ENCODE data around the gene DES. TPM values are rescaled to one million over a fixed set of nuclear protein-coding genes. Genes with fewer than 3 reads are reported as not detected.
A peak's percentile ranks its signal among the peaks of the same experiment; 100 is the strongest.

DES gene
- total and polyA plus RNA-seq, 2 of the 13 experiments (the other 11 are each of a cell fraction or from before 2014, with no cell fraction given), result not detected

DNA sequence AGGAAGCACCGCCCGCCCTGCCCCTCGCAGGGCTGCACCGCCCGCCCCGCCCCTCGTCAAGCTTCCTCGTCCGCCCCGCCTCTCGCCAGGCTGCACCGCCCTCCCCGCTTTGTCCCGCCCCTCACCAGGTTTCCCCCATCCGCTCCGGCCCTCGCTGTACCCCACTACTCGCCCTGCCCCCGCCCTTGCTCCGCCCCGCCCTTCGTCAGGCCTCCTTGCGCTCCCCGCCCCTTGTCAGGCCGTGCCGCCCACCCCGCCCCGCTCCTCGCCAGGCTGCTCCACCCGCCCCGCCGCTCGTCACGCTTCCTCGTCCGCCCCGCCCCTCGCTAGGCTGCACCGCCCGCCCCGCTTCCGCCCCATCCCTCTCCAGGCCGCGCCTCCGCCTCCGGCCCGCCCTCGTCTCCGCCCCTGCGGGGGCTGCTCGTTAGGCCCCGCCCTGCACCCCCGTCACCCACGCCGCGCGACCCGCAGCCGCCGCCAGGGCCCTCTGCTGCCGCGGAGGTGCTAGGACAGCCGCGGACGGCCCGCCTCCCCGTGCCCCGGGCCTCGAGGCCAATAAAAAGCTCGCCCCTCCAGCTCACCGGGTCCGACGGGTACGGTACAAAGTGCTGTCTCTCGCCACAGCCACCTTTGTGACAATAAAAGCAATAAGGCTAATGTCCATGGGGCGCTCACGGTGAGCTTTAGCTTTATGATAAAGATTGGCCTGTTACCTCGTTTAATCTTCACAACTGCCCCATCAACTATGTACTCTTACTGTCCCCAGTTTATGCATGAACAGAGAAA lies 29.9 kb upstream of the DES start (continued):
- TF ChIP-seq, protein P1, sequence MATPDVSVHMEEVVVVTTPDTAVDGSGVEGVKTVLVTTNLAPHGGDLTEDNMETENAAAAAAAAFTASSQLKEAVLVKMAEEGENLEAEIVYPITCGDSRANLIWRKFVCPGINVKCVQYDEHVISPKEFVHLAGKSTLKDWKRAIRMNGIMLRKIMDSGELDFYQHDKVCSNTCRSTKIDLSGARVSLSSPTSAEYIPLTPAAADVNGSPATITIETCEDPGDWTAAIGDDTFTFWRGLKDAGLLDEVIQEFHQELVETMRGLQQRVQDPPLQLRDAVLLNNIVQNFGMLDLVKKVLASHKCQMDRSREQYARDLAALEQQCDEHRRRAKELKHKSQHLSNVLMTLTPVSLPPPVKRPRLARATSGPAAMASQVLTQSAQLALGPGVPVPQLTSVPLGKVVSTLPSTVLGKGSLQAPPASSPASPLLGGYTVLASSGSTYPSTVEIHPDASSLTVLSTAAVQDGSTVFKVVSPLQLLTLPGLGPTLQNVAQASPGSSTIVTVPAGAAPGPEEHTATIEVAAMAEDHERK (CRISPR knock-in tag; IDR thresholded peaks at IDR 0.05; ENCODE audit: low read depth), result no peak
- TF ChIP-seq HNF4G (IDR thresholded peaks at IDR 0.05; ENCODE audit: borderline replicate concordance, low read depth, low read length), result peak; percentile 62; the same call in 1 of the 2 replicates
- TF ChIP-seq HNF4G (CRISPR knock-in tag; IDR thresholded peaks at IDR 0.05; ENCODE audit: borderline replicate concordance, low read depth), result peak; percentile 63; the same call in 1 of the 2 replicates
- TF ChIP-seq SRY (CRISPR knock-in tag; IDR thresholded peaks at IDR 0.05), result peak; percentile 69; the same call in 1 of the 2 replicates
- TF ChIP-seq, protein P2, sequence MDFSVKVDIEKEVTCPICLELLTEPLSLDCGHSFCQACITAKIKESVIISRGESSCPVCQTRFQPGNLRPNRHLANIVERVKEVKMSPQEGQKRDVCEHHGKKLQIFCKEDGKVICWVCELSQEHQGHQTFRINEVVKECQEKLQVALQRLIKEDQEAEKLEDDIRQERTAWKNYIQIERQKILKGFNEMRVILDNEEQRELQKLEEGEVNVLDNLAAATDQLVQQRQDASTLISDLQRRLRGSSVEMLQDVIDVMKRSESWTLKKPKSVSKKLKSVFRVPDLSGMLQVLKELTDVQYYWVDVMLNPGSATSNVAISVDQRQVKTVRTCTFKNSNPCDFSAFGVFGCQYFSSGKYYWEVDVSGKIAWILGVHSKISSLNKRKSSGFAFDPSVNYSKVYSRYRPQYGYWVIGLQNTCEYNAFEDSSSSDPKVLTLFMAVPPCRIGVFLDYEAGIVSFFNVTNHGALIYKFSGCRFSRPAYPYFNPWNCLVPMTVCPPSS (IDR thresholded peaks at IDR 0.05), result no peak
- no peak for TF ChIP-seq ZNF317 (CRISPR knock-in tag; IDR thresholded peaks at IDR 0.05)
- no peak for TF ChIP-seq HOXA5 (CRISPR knock-in tag; IDR thresholded peaks at IDR 0.05)
- no peak for TF ChIP-seq NRL (CRISPR knock-in tag; IDR thresholded peaks at IDR 0.05; ENCODE audit: borderline replicate concordance)
- TF ChIP-seq ZC3H13 (CRISPR knock-in tag; IDR thresholded peaks at IDR 0.05), result peak; percentile 23; the same call in 1 of the 2 replicates
- TF ChIP-seq, protein P3, sequence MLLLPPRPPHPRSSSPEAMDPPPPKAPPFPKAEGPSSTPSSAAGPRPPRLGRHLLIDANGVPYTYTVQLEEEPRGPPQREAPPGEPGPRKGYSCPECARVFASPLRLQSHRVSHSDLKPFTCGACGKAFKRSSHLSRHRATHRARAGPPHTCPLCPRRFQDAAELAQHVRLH (CRISPR knock-in tag; IDR thresholded peaks at IDR 0.05; ENCODE audit: borderline replicate concordance, low read depth), result peak; percentile 63; the same call in 1 of the 2 replicates
- peak; percentile 71; the same call in 1 of the 2 replicates for TF ChIP-seq GFI1 (CRISPR knock-in tag; IDR thresholded peaks at IDR 0.05; ENCODE audit: borderline replicate concordance)
- 0 out of 2 replicates have a peak, but pooled peaks have one; percentile 22 for TF ChIP-seq ZNF891 (CRISPR knock-in tag; IDR thresholded peaks at IDR 0.05)
- TF ChIP-seq, protein P4, sequence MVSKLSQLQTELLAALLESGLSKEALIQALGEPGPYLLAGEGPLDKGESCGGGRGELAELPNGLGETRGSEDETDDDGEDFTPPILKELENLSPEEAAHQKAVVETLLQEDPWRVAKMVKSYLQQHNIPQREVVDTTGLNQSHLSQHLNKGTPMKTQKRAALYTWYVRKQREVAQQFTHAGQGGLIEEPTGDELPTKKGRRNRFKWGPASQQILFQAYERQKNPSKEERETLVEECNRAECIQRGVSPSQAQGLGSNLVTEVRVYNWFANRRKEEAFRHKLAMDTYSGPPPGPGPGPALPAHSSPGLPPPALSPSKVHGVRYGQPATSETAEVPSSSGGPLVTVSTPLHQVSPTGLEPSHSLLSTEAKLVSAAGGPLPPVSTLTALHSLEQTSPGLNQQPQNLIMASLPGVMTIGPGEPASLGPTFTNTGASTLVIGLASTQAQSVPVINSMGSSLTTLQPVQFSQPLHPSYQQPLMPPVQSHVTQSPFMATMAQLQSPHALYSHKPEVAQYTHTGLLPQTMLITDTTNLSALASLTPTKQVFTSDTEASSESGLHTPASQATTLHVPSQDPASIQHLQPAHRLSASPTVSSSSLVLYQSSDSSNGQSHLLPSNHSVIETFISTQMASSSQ (IDR thresholded peaks at IDR 0.05; ENCODE audit: low read depth), result no peak
- TF ChIP-seq, protein P4 (CRISPR knock-in tag; IDR thresholded peaks at IDR 0.05; ENCODE audit: borderline replicate concordance), result peak; percentile 72
- no peak for TF ChIP-seq HHEX (CRISPR knock-in tag; IDR thresholded peaks at IDR 0.05)
- TF ChIP-seq SMAD1 (CRISPR knock-in tag; IDR thresholded peaks at IDR 0.05; ENCODE audit: borderline replicate concordance, low read depth), result peak; percentile 64; the same call in 1 of the 2 replicates
- TF ChIP-seq ZNF773 (CRISPR knock-in tag; IDR thresholded peaks at IDR 0.05; ENCODE audit: borderline replicate concordance), result no peak
- TF ChIP-seq, protein P5, sequence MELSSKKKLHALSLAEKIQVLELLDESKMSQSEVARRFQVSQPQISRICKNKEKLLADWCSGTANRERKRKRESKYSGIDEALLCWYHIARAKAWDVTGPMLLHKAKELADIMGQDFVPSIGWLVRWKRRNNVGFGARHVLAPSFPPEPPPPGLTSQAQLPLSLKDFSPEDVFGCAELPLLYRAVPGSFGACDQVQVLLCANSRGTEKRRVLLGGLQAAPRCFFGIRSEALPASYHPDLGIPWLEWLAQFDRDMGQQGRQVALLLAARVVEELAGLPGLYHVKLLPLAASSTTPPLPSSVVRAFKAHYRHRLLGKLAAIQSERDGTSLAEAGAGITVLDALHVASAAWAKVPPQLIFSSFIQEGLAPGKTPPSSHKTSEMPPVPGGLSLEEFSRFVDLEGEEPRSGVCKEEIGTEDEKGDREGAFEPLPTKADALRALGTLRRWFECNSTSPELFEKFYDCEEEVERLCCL (CRISPR knock-in tag; IDR thresholded peaks at IDR 0.05; ENCODE audit: borderline replicate concordance), result no peak
- TF ChIP-seq MTA3 (CRISPR knock-in tag; IDR thresholded peaks at IDR 0.05), result no peak
- TF ChIP-seq ZNF878 (CRISPR knock-in tag; IDR thresholded peaks at IDR 0.05), result no peak

Data from HepG2 (cell line).